ENCODE data around the gene IARS1. TPM values are rescaled to one million over a fixed set of nuclear protein-coding genes. Genes with fewer than 3 reads are reported as not detected.

Gene IARS1
- 96.4 to 110 TPM (median 105 TPM) in 5 replicates for total RNA-seq (2022; extraction: Qiagen RNA extraction; ENCODE audit: low read depth)

GRCh38 chr9:92293452-92294296 is at the start of gene IARS1:
IARS1 (minus strand) TSS chr9:92293697; CDS start chr9:92289419, 4,278 bp downstream.

DNA sequence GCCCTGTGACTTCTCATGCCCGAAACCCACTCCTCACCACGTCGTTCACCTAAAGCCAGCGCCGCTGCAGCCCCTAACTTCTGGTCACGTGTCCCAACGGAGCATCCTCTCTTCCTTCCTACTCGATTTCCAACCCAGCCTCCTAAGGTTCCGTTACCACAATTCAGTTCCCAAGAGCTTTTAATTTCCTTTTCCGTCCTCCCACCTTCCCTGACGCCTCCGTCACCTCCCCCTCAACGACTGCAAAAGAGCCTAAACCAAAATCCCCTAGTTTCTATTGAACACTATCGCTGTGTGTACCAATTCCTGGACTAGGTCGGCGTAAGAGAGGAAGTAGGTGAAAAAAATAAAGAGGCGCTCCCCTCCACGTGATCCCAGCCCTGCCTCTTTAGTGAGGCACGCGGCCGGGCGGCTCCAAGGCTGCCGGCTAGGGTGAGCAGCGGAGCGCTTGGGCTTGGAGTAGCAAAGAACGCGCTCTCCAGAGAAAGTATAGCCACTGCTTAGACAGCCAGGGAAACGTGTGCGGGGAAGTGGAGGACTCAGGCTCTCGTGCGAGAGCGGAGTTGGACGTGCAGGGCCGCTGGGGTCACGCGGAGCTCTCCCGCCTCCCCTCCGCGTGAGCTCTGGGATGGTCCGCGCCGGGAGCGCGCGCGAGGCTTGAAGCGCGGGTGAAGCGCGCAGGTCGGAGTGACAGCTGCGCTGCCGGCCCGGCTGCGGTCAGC is 31.9 kb upstream of the IARS1 start, which contains the start of the genes CENPP and NOL8:
CENPP (plus strand) TSS at position 685 of the 722 bp plus-strand sequence.
NOL8 (minus strand) TSS at position 82 of the 722 bp plus-strand sequence. CDS start 1,189 bp downstream, outside the sequence.

Other genes starting within 250 kb of the IARS1 start
- 55.3 to 76.3 TPM (median 64.7 TPM) in 5 replicates for gene SPTLC1, start 178.3 kb downstream of the IARS1 start, total RNA-seq (2022; extraction: Qiagen RNA extraction; ENCODE audit: low read depth)
- gene NOL8, start 31.7 kb upstream of the IARS1 start, total RNA-seq (2022; extraction: Qiagen RNA extraction; ENCODE audit: low read depth) = 29.5 to 31.0 TPM (median 30.0 TPM) in 5 replicates
- gene CENPP, start 32.3 kb upstream of the IARS1 start, total RNA-seq (2022; extraction: Qiagen RNA extraction; ENCODE audit: low read depth) = 5.6 to 8.5 TPM (median 7.2 TPM) in 5 replicates
- gene OGN, start 110.9 kb upstream of the IARS1 start, total RNA-seq (2022; extraction: Qiagen RNA extraction; ENCODE audit: low read depth) = not detected in 5 replicates
- not detected in 5 replicates for gene OMD, start 130.8 kb upstream of the IARS1 start, total RNA-seq (2022; extraction: Qiagen RNA extraction; ENCODE audit: low read depth)
- not detected in 5 replicates for gene ASPN, start 188.8 kb upstream of the IARS1 start, total RNA-seq (2022; extraction: Qiagen RNA extraction; ENCODE audit: low read depth)
- 0.06 to 0.18 TPM (median 0.10 TPM) in 5 replicates for gene ECM2, start 242.3 kb upstream of the IARS1 start, total RNA-seq (2022; extraction: Qiagen RNA extraction; ENCODE audit: low read depth)

Data from A549 treated with GW870086 at 1 μM for 4 hours (cell line).